Measurements from ENCODE around the gene ATP1B2.
"Not testable (repeated sequence)": the region's sequence is repeated elsewhere in the genome, so short reads cannot be mapped to it uniquely, and the experiment has no call there.

ATP1B2 gene

GRCh38 chr17:7636163-7636562 lies 14.6 kb upstream of the ATP1B2 start:
- no peak for DNase-seq

- DNase-seq, result no peak
Measured at GRCh38 chr17:7640783-7641182, 9.9 kb upstream of the ATP1B2 start.

GRCh38 chr17:7641635-7642034 lies 9.1 kb upstream of the ATP1B2 start:
- not testable (repeated sequence) for DNase-seq

- DNase-seq, result no peak
Measured at GRCh38 chr17:7644775-7645174, 6.0 kb upstream of the ATP1B2 start.

- no peak for DNase-seq
Measured at GRCh38 chr17:7646457-7646856, 4.3 kb upstream of the ATP1B2 start.

- DNase-seq, result no peak
Measured at GRCh38 chr17:7647018-7647417, 3.7 kb upstream of the ATP1B2 start.

GRCh38 chr17:7651097-7651664 lies 455 bp downstream of the ATP1B2 start:
- no peak for DNase-seq

GRCh38 chr17:7651665-7652387 lies 1.1 kb downstream of the ATP1B2 start:
- no peak for DNase-seq

GRCh38 chr17:7652388-7653356 lies 1.9 kb downstream of the ATP1B2 start:
- DNase-seq, result no peak

- no peak for DNase-seq
Measured at GRCh38 chr17:7654832-7655540, 4.3 kb downstream of the ATP1B2 start.

GRCh38 chr17:7655541-7655840 lies 4.8 kb downstream of the ATP1B2 start:
- no peak for DNase-seq

GRCh38 chr17:7656958-7657609 lies 6.4 kb downstream of the ATP1B2 start:
- DNase-seq, result no peak

GRCh38 chr17:7667656-7668406 lies 17.1 kb downstream of the ATP1B2 start:
- no peak for DNase-seq

GRCh38 chr17:7668482-7668881 lies 17.8 kb downstream of the ATP1B2 start:
- no peak for DNase-seq

GRCh38 chr17:7673239-7673638 lies 22.5 kb downstream of the ATP1B2 start:
- DNase-seq, result peak; percentile 47

- no peak for DNase-seq
Measured at GRCh38 chr17:7674934-7675333, 24.2 kb downstream of the ATP1B2 start.

GRCh38 chr17:7676533-7676932 lies 25.8 kb downstream of the ATP1B2 start:
- DNase-seq, result no peak

- no peak for DNase-seq
Measured at GRCh38 chr17:7677388-7678067, 26.8 kb downstream of the ATP1B2 start.

- no peak for DNase-seq
Measured at GRCh38 chr17:7684851-7685532, 34.3 kb downstream of the ATP1B2 start.

- DNase-seq, result peak; percentile 84
Measured at GRCh38 chr17:7685533-7686221, 35.0 kb downstream of the ATP1B2 start.

Data from activated CD8-positive, alpha-beta memory T cell treated with anti-CD3 and anti-CD28 coated beads, Interleukin-2, amount 50 U/mL, for 4 hours (primary cell).